CD8-positive, alpha-beta memory T cell (primary cell): Measurements from ENCODE around the gene SYT9. TPM values are rescaled to one million over a fixed set of nuclear protein-coding genes. Genes with fewer than 3 reads are reported as not detected.

ENCODE experiments used
- CTCF ChIA-PET: fragments of 350-600 bp; sonication (Branson Sonifier 250); formaldehyde crosslinking; loops from one replicate; lab custom pipeline; 2021; ENCODE audit warnings: antibody characterized with exemption; lab: Charles Lee
- POLR2A ChIA-PET: fragments of 350-600 bp; sonication (Branson Sonifier 250); formaldehyde crosslinking; loops from one replicate; lab custom pipeline; 2021; ENCODE audit warnings: antibody characterized with exemption; lab: Charles Lee
- DNase-seq, 5 donors: peaks; one replicate each; pipeline versions ENCODE4 v3.0.0 to v3.0.0-alpha.2; 2020 to 2022; ENCODE audit warnings: mixed read lengths in 1 of 5
- H3K27ac ChIP-seq: one replicate; pipeline ENCODE4 v1.7.0; 2013; ENCODE audit warnings: low read depth, mild to moderate bottlenecking, low read length, moderate library complexity
- H3K27me3 ChIP-seq: 2 replicates; pipeline ENCODE4 v1.7.0; 2013; ENCODE audit warnings: low read length, mild to moderate bottlenecking; ENCODE audit not compliant: insufficient read depth, poor library complexity, severe bottlenecking
- H3K36me3 ChIP-seq: 2 replicates; pipeline ENCODE4 v1.7.0; 2013; ENCODE audit warnings: mild to moderate bottlenecking, low read length, moderate library complexity; ENCODE audit not compliant: insufficient read depth
- H3K4me1 ChIP-seq: 2 replicates; pipeline ENCODE4 v1.7.0; 2013; ENCODE audit warnings: mild to moderate bottlenecking, low read length, moderate library complexity; ENCODE audit not compliant: insufficient read depth
- H3K4me3 ChIP-seq: 2 replicates; pipeline ENCODE4 v1.7.0; 2013; ENCODE audit warnings: mild to moderate bottlenecking, low read length
- H3K9me3 ChIP-seq: 2 replicates; pipeline ENCODE4 v1.7.0; 2013; ENCODE audit warnings: mild to moderate bottlenecking, low read length
- H3K27ac Mint-ChIP-seq, 8 donors: one replicate each; pipeline ENCODE4 v1.8.0; 2020 to 2021; ENCODE audit warnings: mixed read lengths in 8 of 8, mild to moderate bottlenecking in 6 of 8, inconsistent platforms in 3 of 8, moderate library complexity in 3 of 8
- H3K27me3 Mint-ChIP-seq, 2 donors: one replicate each; pipeline ENCODE4 v1.8.0; 2020 to 2021; ENCODE audit warnings: mixed read lengths in 2 of 2, mild to moderate bottlenecking in 1 of 2, moderate library complexity in 1 of 2
- H3K36me3 Mint-ChIP-seq, 3 donors: one replicate each; pipeline ENCODE4 v1.8.0; 2020 to 2021; ENCODE audit warnings: mixed read lengths in 3 of 3, inconsistent platforms in 1 of 3, mild to moderate bottlenecking in 1 of 3
- H3K4me1 Mint-ChIP-seq, 3 donors: one replicate each; pipeline ENCODE4 v1.8.0; 2020 to 2021; ENCODE audit warnings: mixed read lengths in 3 of 3, inconsistent platforms in 1 of 3, mild to moderate bottlenecking in 1 of 3
- H3K4me3 Mint-ChIP-seq, 7 donors: one replicate each; pipeline ENCODE4 v1.8.0; 2020 to 2021; ENCODE audit warnings: mixed read lengths in 7 of 7, mild to moderate bottlenecking in 6 of 7, moderate library complexity in 4 of 7, inconsistent platforms in 2 of 7
- H3K9me3 Mint-ChIP-seq, 5 donors: one replicate each; pipeline ENCODE4 v1.8.0; 2020 to 2022; ENCODE audit warnings: mixed read lengths in 5 of 5, mild to moderate bottlenecking in 3 of 5, moderate library complexity in 2 of 5, inconsistent platforms in 1 of 5
- polyA plus RNA-seq: library from polyadenylated mRNA; unstranded; fragments of 300-500 nt; fragmentation: Illumina TruSeq; gene quantifications from one replicate; pipeline ENCODE4 v1.2.3, GENCODE V29; 2021
- total RNA-seq, 2 experiments: library from RNA; stranded (reverse); gene quantifications; one replicate each; pipeline ENCODE4 v1.2.3, GENCODE V29; 2021

Gene SYT9
- total and polyA plus RNA-seq, 3 experiments from 2014 or later = not detected

- no peak overlapping the region for H3K27ac ChIP-seq
- H3K27ac Mint-ChIP-seq = no peak overlapping the region
- CTCF ChIA-PET = interaction anchor here (1.8 kb wide), 1 partner anchor 91 kb away, joined by 5 read pairs; no protein-coding TSS in a partner anchor
These were observed 99.5 kb downstream of the SYT9 start for GRCh38 chr11:7351228-7351627.

GRCh38 chr11:7353100-7353499 lies 101.4 kb downstream of the SYT9 start:
- H3K4me1 ChIP-seq = no peaks in the 10 kb centered on the region
- no peaks in the 10 kb centered on the region for H3K9me3 ChIP-seq
- no peaks in the 10 kb centered on the region for H3K27me3 ChIP-seq
- Mint-ChIP-seq H3K36me3 (no peaks in the 10 kb centered on the region), H3K27ac (no peak overlapping the region), H3K27me3 (peaks cover 9 to 23% of the 10 kb centered on the region in 2 donors), H3K4me3 (no peak overlapping the region), H3K9me3 (no peaks in the 10 kb centered on the region), H3K4me1 (no peaks in the 10 kb centered on the region)
- POLR2A ChIA-PET = no interaction called here
- no peaks in the 10 kb centered on the region for H3K36me3 ChIP-seq
- no peak overlapping the region for H3K4me3 ChIP-seq
- peak in 1 of 5 donors; percentile 2 for DNase-seq
- no peak overlapping the region for H3K27ac ChIP-seq
- CTCF ChIA-PET = interaction anchor here (0.8 to 1.7 kb wide), 2 partner anchors 90 to 312 kb away, joined by 4 read pairs; no protein-coding TSS in a partner anchor

More at GRCh38 chr11:7351228-7351627, 99.5 kb downstream of the SYT9 start:
- Mint-ChIP-seq H3K4me1 (no peaks in the 10 kb centered on the region), H3K27me3 (peaks cover 9 to 21% of the 10 kb centered on the region in 2 donors), H3K36me3 (no peaks in the 10 kb centered on the region), H3K4me3 (no peak overlapping the region), H3K9me3 (no peaks in the 10 kb centered on the region)
- no peak for DNase-seq
- Histone ChIP-seq H3K36me3 (no peaks in the 10 kb centered on the region), H3K4me1 (no peaks in the 10 kb centered on the region), H3K4me3 (no peak overlapping the region), H3K27me3 (no peaks in the 10 kb centered on the region), H3K9me3 (no peaks in the 10 kb centered on the region)
- POLR2A ChIA-PET = no interaction called here

- H3K9me3 ChIP-seq = no peaks in the 10 kb centered on the region
- H3K27ac ChIP-seq = no peak overlapping the region
- Mint-ChIP-seq H3K4me3 (no peak overlapping the region), H3K9me3 (peaks cover 0 to 5% (median 2%) of the 10 kb centered on the region in 5 donors), H3K27ac (no peak overlapping the region), H3K27me3 (peaks cover 0 to 4% of the 10 kb centered on the region in 2 donors), H3K36me3 (no peaks in the 10 kb centered on the region), H3K4me1 (no peaks in the 10 kb centered on the region)
- POLR2A ChIA-PET = no interaction called here
- no peak for DNase-seq
- no peaks in the 10 kb centered on the region for H3K36me3 ChIP-seq
- H3K4me1 ChIP-seq = no peaks in the 10 kb centered on the region
- no peaks in the 10 kb centered on the region for H3K27me3 ChIP-seq
- CTCF ChIA-PET = no interaction called here
- H3K4me3 ChIP-seq = no peak overlapping the region
These were observed 113.0 kb downstream of the SYT9 start for GRCh38 chr11:7364660-7365059.

- DNase-seq = no peak
- H3K4me1 ChIP-seq = no peaks in the 10 kb centered on the region
- CTCF ChIA-PET = no interaction called here
- H3K27ac Mint-ChIP-seq = no peak overlapping the region
- no peaks in the 10 kb centered on the region for H3K36me3 ChIP-seq
- peaks cover 6 to 9% (median 7%) of the 10 kb centered on the region in 5 donors for H3K9me3 Mint-ChIP-seq
- POLR2A ChIA-PET = no interaction called here
- H3K27me3 ChIP-seq = no peaks in the 10 kb centered on the region
- no peaks in the 10 kb centered on the region for H3K36me3 Mint-ChIP-seq
- no peak overlapping the region for H3K4me3 ChIP-seq
- H3K4me1 Mint-ChIP-seq = no peaks in the 10 kb centered on the region
- H3K4me3 Mint-ChIP-seq = no peak overlapping the region
- no peak overlapping the region for H3K27ac ChIP-seq
- no peaks in the 10 kb centered on the region for H3K9me3 ChIP-seq
- H3K27me3 Mint-ChIP-seq = peaks cover 8 to 13% of the 10 kb centered on the region in 2 donors
These were observed 116.1 kb downstream of the SYT9 start for GRCh38 chr11:7367803-7368202.

- Histone ChIP-seq H3K4me3 (no peak overlapping the region), H3K9me3 (no peaks in the 10 kb centered on the region), H3K27me3 (no peaks in the 10 kb centered on the region), H3K36me3 (no peaks in the 10 kb centered on the region), H3K27ac (no peak overlapping the region), H3K4me1 (no peaks in the 10 kb centered on the region)
- Mint-ChIP-seq H3K4me3 (no peak overlapping the region), H3K27me3 (peaks cover 17 to 49% of the 10 kb centered on the region in 2 donors), H3K36me3 (peaks cover 0 to 5% (median 0%) of the 10 kb centered on the region in 3 donors), H3K9me3 (peaks cover 11 to 15% (median 14%) of the 10 kb centered on the region in 5 donors), H3K4me1 (no peaks in the 10 kb centered on the region), H3K27ac (no peak overlapping the region)
- no peak for DNase-seq
- ChIA-PET POLR2A (no interaction called here), CTCF (no interaction called here)
These were observed 124.7 kb downstream of the SYT9 start for GRCh38 chr11:7376386-7376785.

- ChIA-PET POLR2A (no interaction called here), CTCF (no interaction called here)
- DNase-seq = no peak
- Histone ChIP-seq H3K4me1 (no peaks in the 10 kb centered on the region), H3K36me3 (no peaks in the 10 kb centered on the region), H3K4me3 (no peak overlapping the region), H3K27me3 (no peaks in the 10 kb centered on the region), H3K27ac (no peak overlapping the region), H3K9me3 (no peaks in the 10 kb centered on the region)
- Mint-ChIP-seq H3K4me1 (no peaks in the 10 kb centered on the region), H3K36me3 (no peaks in the 10 kb centered on the region), H3K27me3 (peaks cover 8 to 32% of the 10 kb centered on the region in 2 donors), H3K9me3 (peaks cover 0 to 2% (median 0%) of the 10 kb centered on the region in 5 donors), H3K4me3 (no peak overlapping the region), H3K27ac (no peak overlapping the region)
These were observed 130.2 kb downstream of the SYT9 start for GRCh38 chr11:7381937-7382336.

GRCh38 chr11:7383406-7383805 lies 131.7 kb downstream of the SYT9 start:
- H3K9me3 ChIP-seq = no peaks in the 10 kb centered on the region
- Mint-ChIP-seq H3K27me3 (peaks cover 3 to 23% of the 10 kb centered on the region in 2 donors), H3K4me3 (no peak overlapping the region), H3K4me1 (no peaks in the 10 kb centered on the region), H3K36me3 (no peaks in the 10 kb centered on the region), H3K9me3 (peaks cover 0 to 2% (median 0%) of the 10 kb centered on the region in 5 donors), H3K27ac (no peak overlapping the region)
- ChIA-PET POLR2A (no interaction called here), CTCF (no interaction called here)
- H3K27me3 ChIP-seq = no peaks in the 10 kb centered on the region
- H3K4me3 ChIP-seq = no peak overlapping the region
- no peaks in the 10 kb centered on the region for H3K4me1 ChIP-seq
- H3K36me3 ChIP-seq = no peaks in the 10 kb centered on the region
- no peak for DNase-seq
- no peak overlapping the region for H3K27ac ChIP-seq

- Mint-ChIP-seq H3K36me3 (no peaks in the 10 kb centered on the region), H3K9me3 (peaks cover 0 to 4% (median 1%) of the 10 kb centered on the region in 5 donors), H3K4me3 (no peak overlapping the region), H3K27me3 (peaks cover 3 to 17% of the 10 kb centered on the region in 2 donors), H3K27ac (no peak overlapping the region), H3K4me1 (no peaks in the 10 kb centered on the region)
- CTCF ChIA-PET = no interaction called here
- Histone ChIP-seq H3K4me3 (no peak overlapping the region), H3K9me3 (no peaks in the 10 kb centered on the region), H3K27ac (no peak overlapping the region), H3K36me3 (no peaks in the 10 kb centered on the region), H3K27me3 (no peaks in the 10 kb centered on the region), H3K4me1 (no peaks in the 10 kb centered on the region)
- no peak for DNase-seq
- POLR2A ChIA-PET = no interaction called here
These were observed 133.0 kb downstream of the SYT9 start for GRCh38 chr11:7384691-7385090.
